ENCODE results near the gene NUMBL.
A peak's percentile ranks its signal among the peaks of the same experiment; 100 is the strongest.

NUMBL gene

DNA sequence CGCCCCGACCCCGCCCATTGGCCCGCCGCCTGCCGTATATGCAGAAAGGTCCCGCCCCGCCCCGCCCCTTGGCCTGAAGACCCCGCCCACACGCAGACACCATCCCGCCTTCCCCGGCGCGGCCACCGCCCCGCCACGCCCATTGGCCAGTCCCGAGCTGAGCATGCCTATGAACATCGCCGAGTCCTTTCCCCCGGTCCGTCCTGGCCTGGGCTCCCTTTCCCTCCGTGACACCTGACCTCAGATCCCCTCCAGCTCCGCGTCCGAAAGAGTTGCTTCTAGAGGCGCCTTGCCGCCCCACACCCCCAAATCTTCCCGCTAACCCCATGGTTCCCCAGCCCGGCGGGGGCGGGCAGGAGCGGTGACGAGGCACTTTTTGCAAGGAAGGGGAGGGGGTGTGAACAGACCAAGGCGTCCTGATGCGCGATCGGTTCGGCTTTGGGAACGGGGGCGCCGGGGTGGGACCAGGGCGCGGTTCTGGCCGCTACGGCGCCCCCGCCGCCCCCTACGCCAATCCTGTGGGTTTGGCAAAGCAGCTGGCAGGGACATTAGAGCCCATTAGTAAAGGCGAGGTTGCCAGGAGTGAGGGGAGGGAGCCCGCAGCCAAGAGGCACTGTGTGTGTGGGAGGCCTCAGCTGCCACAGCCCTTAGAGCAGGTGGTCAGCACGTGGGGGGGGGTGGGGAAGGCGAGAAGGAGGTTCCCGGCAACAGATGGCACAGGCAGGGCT is 406 bp upstream of the NUMBL start:
- peak; percentile 64 to 65 for DNase-seq (ENCODE audit: low read depth in 2 of 2)

DNA sequence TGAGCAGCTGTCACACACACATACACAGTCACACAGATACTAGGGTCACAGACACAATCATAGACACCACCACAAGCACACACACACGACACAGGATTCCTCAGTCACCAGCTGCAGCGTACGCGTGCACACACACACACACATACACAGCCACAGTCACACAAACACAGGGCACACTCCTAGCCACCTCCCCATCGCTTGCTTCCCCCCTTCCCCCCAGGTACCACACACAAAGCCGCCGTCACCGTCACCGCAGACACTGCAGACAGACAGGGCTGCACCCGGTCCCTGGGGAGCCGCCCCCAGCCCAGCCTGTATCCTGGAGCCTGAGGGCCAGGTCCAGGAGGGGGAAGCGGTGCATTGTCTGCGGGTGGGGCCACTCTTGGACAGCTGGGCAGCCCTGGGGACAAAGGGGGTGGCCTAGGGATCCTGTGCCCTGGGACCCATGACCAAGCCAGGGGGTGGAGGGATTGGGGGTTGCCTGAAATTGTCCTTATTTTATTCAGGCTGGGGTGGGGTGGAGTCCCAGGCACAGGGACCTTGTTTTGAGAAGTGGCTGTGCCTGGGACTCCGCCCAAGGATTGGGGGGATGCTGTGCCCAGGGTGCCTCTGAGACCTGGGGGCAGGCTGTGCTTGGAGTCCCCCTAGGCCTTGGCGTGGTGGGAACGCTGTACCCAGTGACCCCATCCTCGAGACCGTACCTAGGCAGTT is 957 bp downstream of the NUMBL start:
- no peak for DNase-seq (ENCODE audit: low read depth in 2 of 2)

DNA sequence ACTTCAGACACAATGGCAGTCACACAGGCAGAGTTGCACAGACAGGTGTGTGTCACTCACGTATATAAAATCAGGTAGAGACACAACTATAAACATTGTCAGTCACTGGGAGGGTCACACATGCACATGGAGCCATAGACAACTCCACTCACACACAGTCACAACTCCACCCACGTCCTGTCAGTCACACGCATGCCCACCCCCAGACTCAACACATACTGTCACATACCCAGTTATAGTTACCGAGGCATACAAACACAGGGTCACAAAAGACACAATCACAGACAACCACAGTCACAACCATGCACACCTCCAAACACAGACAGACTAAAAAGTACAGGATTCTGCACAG is 1.5 kb downstream of the NUMBL start:
- DNase-seq (ENCODE audit: low read depth in 2 of 2), result no peak

DNA sequence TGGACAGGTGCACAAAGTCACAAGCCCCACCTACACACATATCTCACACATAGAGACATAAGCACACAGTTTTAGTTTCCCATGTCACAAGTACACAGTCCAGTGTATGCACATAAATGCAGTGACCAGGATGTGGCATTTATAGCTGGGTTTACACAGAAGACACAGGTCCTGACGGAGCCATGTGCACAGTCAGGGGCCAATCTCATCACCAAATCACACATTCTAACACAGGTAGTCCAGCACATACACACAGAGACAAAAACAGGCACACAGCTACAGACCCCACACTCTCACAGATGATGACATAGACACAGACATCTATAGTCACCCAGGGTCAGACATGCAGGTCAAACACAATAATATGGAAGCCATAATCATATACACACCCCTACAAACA is 2.1 kb downstream of the NUMBL start:
- DNase-seq (ENCODE audit: low read depth in 2 of 2), result no peak

DNA sequence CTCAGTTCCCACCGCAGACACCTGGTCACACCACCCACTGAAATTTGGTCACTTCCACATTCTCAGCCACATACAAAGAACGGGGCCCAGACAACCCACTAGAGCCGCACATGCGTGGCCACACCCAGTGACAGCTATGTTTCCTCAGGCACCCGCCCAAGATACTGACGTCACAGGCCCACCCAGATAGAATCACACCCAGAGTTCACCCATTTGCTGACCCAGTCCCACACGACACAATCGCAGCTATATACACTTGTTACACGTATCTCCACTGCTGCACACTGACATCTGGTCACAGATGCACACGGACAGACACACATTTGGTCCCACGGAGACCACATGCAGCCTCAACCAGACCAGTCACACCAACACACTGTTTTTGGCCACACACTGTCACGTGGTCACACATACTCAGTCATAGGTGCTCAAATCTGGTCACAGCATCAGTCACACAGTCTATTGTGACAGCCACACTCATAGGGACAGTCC is 2.9 kb downstream of the NUMBL start:
- DNase-seq (ENCODE audit: low read depth in 2 of 2), result no peak

DNA sequence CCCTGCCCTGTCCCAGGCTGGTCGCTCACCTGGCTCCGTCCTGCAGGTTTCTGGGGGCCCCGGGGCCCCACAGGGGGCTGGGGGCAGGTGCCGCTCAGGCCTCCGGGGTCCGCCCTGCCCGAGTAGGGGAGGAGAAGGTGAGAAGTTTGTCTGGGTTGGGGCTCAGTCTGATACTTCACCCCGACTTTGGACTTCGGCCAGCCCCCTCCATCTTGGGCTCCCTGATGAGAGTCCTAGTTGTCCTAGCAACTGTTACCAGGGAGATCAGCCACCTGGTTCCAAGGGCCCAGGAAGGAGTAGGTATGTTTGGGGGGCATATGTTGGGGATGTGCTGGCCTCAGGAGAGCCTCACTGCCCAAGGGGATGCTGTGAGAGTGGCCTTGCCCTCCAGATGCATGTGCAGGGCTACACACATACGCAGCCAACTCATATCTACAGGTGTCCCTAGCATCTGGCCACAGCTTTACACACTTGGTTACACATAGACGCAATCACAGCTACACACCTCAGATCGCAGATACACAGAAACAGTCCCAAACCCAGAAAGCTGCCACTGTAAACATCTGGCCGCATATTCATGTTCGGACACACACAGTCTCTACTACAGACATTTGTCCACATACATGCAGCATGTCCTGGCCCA is 3.4 kb downstream of the NUMBL start:
- no peak for DNase-seq (ENCODE audit: low read depth in 2 of 2)

DNA sequence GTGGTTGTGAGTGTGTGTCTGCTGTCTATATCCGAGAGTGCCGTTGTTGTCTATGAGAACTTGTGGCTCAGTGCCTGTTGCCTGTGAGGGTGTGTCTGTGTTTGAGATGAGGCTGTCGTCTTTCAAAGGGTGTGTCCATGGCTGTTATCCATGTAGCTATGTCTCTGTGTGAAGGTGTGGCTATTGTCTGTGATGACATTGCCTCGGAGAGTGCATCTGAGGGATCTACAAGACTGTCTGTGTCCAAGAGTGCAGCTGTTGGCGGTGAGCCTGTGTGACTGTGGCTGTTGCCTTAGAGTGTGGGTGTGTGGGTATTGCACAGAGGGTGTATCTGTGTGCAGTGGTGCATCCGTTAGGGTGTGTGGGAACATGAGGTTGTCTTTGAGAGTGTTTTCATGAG is 4.9 kb downstream of the NUMBL start:
- DNase-seq (ENCODE audit: low read depth in 2 of 2), result no peak

DNA sequence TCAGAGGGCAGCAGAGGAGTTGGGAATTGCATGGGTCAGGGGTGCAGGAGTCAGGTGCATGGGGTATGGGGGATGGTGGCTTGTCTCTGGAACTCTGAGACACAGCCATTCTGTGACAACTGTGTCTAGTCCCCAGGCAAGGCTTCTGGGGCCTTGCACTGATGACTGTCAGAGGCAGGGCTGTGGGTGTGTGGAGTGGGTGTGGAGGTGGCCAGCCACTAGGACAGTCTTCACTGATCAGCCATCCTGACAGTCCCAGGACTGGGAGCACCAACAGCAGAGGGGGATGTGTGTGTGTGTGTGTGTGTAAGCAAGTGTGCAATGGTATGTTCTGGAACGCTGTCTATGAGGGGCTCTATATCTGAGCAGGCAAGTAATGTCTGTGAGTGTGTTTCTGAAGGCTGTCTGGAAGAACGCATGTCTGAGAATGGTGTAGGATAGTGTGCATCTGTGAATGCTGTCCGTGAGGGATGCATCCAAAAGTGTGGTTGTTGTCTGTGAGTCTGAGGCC is 5.4 kb downstream of the NUMBL start:
- DNase-seq (ENCODE audit: low read depth in 2 of 2), result no peak

DNA sequence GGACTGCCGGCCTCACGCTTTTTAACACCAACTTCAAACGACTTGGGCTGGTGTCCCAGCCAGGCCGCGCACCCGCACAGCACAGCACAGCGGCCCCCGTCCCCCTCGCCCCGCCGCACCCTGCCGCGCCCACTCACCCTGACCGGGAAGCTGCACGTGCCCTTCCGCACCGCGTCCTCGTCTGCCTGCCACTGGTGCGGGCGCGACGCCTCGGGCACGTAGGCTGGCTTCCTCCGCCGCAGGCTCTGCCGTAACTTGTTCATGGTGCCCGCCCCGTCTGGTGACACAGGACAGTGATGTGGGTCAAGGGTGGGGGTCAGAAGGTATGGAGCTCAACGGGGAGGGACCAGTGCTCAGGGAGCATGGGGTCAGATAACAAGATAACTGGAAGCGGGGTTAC is 6.2 kb downstream of the NUMBL start:
- DNase-seq (ENCODE audit: low read depth in 2 of 2), result no peak

DNA sequence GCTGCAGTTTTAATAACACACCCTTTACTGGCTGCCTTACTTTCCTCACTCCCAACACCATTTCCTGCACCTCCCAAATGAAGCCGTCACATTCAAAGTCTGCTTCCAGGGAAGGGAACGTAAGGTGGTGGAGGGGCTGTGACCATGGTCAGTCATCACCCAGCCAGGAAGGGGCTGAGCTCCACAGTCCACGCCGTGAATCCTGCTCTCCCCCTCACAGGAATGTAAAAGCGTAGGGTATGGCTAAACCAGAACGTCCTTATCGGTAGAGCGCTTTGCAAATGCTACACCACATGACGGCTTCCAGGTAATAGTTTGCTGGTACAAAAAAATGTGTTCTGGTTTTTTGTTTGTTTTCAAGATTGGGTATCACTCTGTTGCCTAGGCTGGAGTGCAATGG is 7.0 kb downstream of the NUMBL start:
- DNase-seq (ENCODE audit: low read depth in 2 of 2), result no peak

DNA sequence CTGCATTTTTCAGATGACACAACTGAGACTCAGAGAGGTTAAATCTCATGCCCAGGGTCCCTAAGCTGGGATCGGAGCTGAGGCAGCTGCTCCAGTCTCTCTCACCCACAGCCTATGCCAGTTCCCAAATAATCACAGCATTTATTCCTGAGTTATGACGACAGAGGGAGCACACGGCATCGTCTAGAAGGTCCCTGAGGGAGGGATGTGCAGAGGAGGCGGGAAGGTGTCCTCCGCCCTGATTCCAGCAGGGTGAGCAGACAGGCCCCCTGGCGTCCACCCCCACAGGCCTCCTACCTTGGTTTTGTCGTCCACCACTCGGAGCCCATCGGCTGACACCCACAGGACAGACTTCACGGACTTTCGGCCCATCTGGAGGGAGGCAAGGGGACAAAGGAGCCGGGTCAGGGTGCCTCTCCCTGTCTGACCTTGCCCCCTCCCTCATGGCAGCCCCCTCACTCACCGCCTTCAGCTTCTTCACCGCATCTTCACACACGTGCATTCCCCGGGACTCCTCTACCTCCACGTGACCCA is 8.0 kb downstream of the NUMBL start:
- no peak for DNase-seq (ENCODE audit: low read depth in 2 of 2)

DNA sequence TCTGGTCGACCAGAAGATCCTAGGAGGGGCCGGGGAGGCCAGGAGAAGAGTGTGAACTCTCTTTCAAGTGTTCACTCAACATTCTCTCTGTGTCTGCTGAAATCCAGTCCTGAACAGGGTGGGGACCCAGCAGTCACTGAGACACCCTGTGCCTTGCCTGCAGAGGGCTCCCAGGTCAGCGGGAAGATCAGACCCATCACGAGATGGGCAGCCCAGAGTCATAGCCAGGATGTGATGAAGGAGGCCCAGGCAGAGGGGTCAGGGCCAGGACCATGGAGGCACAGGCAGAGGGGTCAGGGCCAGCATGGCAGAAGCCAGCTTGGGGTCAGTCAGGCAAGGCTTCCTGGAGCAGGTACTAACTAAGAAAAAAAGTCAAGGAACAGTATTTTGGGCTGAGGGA is 9.4 kb downstream of the NUMBL start:
- DNase-seq (ENCODE audit: low read depth in 2 of 2), result no peak

DNA sequence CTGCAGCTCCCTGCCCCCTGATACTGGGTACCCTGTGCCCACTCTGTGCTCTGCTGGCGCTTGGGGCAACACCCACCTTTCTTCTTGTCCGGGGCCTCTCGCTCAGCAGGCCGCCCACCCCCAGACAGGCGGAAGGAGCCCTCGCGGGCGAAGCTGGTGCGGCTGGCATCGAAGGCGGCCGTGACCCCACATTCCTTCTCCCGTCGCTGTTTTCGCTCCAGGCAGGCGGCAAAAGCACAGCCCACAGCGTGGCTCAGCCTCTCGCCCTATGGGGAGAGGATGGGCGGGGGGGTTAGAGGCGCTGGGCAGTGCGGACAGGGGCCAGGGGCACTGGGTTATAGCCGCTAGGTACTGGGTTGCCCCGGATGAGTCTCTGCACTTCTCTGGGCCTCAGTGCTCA is 13.3 kb downstream of the NUMBL start:
- no peak for DNase-seq (ENCODE audit: low read depth in 2 of 2)

DNA sequence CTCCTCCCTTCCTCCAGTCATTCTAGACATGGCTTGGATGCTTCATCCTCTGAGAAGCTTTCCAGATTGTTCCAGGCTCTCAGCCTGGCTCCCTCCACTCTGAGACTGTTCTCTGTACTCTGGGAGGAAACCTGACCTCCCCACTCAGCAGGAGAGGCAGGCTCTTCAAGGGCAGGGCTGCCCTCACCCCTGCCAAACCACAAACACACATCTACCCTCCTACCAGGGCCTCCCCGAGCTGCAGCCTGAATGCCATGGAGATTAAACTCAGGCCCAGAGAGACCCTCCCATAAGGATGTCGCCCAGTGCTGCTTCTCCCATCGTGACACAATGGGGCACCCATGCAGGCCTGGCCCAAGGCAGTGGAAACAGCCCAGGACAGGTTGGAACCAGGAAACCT is 16.2 kb downstream of the NUMBL start:
- DNase-seq (ENCODE audit: low read depth in 2 of 2), result no peak

DNA sequence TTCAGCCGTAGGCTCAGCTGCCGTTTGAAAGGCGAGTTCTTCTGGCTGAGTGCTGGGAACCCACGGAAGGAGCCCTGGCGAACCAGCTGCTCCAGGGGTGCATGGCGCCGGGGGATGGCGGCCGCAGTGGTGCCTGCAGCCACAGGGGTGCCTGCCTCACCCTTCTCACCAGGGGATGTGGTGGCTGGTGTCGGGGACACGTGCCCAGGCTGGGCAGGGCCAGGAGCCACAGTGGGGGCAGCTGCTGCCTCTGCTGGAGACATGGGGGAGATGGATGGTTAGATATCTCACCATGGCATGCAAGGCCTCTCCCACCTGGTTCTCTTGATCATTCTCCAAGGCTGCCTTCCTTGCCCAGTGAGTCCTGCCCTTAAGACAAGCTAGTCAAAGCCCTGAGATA is 17.1 kb downstream of the NUMBL start:
- no peak for DNase-seq (ENCODE audit: low read depth in 2 of 2)

DNA sequence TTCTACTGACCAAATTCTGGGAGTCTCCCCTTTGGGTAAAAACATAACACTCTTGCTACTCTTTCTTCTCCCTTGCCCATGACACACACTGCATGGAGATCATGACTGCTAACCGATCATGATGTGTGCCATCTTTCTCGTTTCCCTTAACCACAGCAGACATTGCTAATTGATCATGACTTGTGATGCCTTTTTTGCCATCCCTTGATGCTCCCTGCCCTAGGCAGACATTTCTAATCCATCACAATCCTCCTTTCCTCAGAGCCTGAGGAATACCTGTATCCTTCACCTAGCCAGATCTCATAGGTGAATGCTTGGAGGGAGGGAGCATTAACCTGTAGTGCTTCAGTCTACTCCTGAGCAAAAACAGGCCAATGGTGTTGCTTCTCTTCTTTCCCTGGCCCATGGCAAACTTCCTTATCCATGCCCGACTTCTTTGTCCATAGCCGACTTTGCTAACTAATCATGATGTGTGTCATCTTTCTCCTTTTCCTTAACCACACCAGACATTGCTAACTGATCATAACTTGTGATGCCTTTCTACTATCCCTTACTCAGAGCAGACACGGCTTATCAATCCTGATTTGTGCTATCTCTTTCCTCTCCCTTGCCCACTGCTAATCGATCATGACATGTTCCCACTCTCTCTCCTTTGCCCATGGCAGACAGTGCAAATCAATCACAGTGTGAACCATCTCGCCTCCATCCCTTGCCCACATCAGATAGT is 17.7 kb downstream of the NUMBL start:
- no peak for DNase-seq (ENCODE audit: low read depth in 2 of 2)

DNA sequence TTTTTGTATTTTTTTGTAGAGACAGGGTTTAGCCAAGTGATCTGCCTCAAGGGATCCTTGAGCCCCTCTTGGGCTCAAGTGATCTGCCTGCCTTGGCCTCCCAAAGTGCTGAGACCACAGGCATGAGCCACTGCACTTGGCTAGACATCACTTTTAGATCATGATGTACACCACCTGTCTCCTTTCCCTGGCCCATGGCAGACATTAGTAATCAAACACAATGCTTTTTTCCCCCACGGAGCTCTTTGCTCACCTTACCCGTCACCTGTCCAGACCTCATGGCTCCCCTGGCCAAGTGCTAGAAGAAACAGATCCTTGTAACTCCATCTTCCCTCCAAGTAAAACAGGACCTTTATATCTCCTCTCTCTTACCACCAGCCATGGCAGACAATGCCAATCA is 18.4 kb downstream of the NUMBL start:
- DNase-seq (ENCODE audit: low read depth in 2 of 2), result no peak

DNA sequence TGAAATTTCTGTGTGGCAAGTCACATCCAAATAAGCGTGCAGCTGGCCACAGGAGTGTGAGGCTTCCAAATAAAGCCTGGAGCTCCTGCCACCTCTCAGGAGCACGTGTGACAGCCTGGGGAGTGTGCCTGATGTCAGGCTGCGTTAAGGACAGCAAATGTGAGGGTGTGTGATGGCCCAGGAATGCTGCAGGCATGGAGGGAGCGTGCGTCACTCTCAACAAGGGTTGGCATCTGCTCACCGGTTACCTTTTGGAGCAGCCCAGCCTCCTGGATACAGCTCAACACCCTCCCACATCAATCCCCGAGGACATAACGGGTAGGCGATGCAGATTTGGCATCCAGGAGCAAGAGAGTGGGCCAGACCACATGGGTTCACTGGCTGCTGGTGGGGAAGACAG is 19.0 kb downstream of the NUMBL start:
- no peak for DNase-seq (ENCODE audit: low read depth in 2 of 2)

DNA sequence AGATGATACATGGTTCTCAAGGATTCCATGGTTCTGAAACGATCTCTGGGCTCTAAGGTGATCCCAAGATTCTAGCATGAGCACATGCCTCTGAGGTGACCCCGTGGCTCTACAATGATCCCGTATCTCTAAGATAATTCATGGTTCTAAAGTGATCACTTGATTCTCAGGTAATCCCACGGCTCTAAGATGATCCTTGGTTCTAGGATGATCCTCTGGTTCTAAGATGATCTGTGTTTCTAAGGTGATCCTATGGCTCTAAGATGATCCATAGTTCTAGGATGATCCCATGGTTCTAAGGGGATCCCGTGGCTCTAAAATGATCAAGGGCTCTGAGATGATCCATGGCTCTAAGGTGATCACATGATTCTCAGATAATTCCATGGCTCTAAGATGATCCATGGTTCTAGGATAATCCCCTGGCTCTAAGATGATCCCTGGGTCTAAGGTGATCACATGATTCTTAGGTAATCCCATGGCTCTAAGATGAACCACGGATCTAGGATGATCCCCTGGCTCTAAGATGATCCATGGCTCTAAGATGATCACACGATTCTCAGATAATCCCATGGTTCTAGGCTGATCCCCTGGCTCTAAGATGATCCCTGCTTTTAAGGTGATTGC is 21.3 kb downstream of the NUMBL start:
- DNase-seq (ENCODE audit: low read depth in 2 of 2), result no peak

DNA sequence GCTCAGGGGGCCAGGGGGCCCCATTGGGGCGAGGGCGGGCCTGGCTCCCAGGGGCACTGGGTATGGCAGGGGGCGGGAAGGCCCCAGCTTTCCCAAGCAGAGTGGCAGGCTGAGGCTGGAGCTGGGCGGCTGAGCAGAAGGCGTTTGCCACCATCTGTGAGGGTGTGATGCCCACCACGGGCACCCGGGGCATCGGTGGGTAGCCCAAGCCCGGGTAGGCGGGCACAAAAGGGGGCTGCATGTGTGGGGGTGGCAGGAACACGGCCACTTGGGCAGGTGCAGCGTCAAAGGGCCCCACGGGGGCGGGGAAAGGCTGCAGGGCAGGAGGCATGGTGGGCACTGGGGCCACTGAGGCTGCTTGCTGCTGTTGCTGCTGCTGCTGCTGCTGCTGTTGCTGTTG is 22.8 kb downstream of the NUMBL start:
- no peak for DNase-seq (ENCODE audit: low read depth in 2 of 2)

DNA sequence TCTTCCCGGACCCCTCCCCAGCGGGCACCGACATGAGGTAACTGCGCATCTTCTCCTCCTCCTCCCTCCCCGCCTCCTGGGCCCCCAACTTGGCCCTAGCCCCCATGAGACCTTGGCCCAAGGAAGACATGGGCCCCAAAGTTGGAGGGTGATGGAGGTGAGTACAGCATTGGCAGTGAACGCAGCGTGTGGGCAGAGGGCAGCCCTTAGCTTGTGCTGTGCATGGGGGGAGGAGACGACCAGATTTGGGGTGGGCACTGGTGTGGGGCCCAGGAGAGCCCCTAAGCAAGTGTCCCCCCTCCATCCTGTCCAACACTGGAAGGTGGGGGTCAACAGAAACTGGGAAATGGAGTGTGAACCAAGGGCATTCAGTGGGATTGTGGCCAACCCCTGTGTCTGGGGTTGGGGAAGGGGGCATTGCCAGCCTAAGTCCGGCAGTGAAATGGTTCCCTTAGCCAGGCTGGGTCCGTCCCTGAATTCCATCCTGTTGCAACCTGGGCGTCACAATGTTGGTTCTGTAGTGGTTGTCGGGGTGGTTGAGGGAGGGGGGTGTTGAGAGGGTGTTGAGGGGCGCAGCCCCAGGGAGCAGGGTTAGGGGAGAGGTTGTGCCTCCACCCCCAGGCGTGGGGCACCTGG is 23.5 kb downstream of the NUMBL start:
- no peak for DNase-seq (ENCODE audit: low read depth in 2 of 2)

Measured in stimulated activated CD8-positive, alpha-beta memory T cell treated with anti-CD3 and anti-CD28 coated beads, Interleukin-7, amount 100 ng/mL, for 1 hour (primary cell).